ENCODE results near the gene FHIT.

Gene FHIT

GRCh38 chr3:61257148-61257547, 5.9 kb upstream of the FHIT start:
- no peak for FAIRE-seq
- TF ChIP-seq POLR2AphosphoS5 (IDR thresholded peaks at IDR 0.05; ENCODE audit: low read depth, low read length), result no peak
- TF ChIP-seq POLR2A (IDR thresholded peaks at IDR 0.05; ENCODE audit: low read depth, low read length), result no peak
- no peak for TF ChIP-seq TAF1 (IDR thresholded peaks at IDR 0.05; ENCODE audit: borderline replicate concordance, low read depth, low read length)
- no peak for DNase-seq (ENCODE audit: insufficient read length)

GRCh38 chr3:61253756-61254155, 2.5 kb upstream of the FHIT start:
- FAIRE-seq (no peak), DNase-seq (ENCODE audit: insufficient read length) (no peak)
- TF ChIP-seq POLR2A (IDR thresholded peaks at IDR 0.05; ENCODE audit: low read depth, low read length) (no peak), TAF1 (IDR thresholded peaks at IDR 0.05; ENCODE audit: borderline replicate concordance, low read depth, low read length) (no peak), POLR2AphosphoS5 (IDR thresholded peaks at IDR 0.05; ENCODE audit: low read depth, low read length) (no peak)

DNA sequence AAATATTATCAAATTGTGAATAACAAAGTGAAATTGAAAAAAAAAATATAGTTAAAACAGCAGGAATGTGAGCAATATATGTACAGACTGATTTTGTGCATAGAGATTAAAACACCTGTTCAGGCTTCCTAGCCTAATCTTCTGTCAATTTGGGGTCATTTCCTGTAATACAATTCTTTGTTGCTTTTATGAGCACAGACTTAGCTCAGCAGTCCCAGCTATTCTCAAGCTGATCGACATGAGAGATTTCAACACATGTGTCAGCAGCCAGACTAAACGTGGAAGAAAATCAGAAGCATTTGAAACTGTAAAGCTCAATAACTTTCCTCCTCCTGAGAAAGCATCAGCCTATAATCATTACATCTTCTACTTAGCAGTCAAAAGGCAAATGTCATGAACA, 1.6 kb upstream of the FHIT start:
- no peak for TF ChIP-seq POLR2A (IDR thresholded peaks at IDR 0.05; ENCODE audit: low read depth, low read length)
- no peak for TF ChIP-seq TAF1 (IDR thresholded peaks at IDR 0.05; ENCODE audit: borderline replicate concordance, low read depth, low read length)
- TF ChIP-seq POLR2AphosphoS5 (IDR thresholded peaks at IDR 0.05; ENCODE audit: low read depth, low read length), result no peak
- DNase-seq (ENCODE audit: insufficient read length) (no peak), FAIRE-seq (peak; percentile 27)

GRCh38 chr3:61250784-61251173, 473 bp downstream of the FHIT start:
- FAIRE-seq (peak; percentile 85), DNase-seq (ENCODE audit: insufficient read length) (no peak)
- no peak for TF ChIP-seq TAF1 (IDR thresholded peaks at IDR 0.05; ENCODE audit: borderline replicate concordance, low read depth, low read length)
- 0 out of 2 replicates have a peak, but pooled peaks have one; percentile 2 for TF ChIP-seq POLR2AphosphoS5 (IDR thresholded peaks at IDR 0.05; ENCODE audit: low read depth, low read length)
- TF ChIP-seq POLR2A (IDR thresholded peaks at IDR 0.05; ENCODE audit: low read depth, low read length), result peak; percentile 37; the same call in 1 of the 2 replicates

GRCh38 chr3:61248496-61248895, 2.8 kb downstream of the FHIT start:
- FAIRE-seq (no peak), DNase-seq (ENCODE audit: insufficient read length) (no peak)
- TF ChIP-seq TAF1 (IDR thresholded peaks at IDR 0.05; ENCODE audit: borderline replicate concordance, low read depth, low read length), result no peak
- no peak for TF ChIP-seq POLR2AphosphoS5 (IDR thresholded peaks at IDR 0.05; ENCODE audit: low read depth, low read length)
- TF ChIP-seq POLR2A (IDR thresholded peaks at IDR 0.05; ENCODE audit: low read depth, low read length), result no peak

GRCh38 chr3:61247191-61247590, 4.1 kb downstream of the FHIT start:
- DNase-seq (ENCODE audit: insufficient read length) (no peak), FAIRE-seq (no peak)

DNA sequence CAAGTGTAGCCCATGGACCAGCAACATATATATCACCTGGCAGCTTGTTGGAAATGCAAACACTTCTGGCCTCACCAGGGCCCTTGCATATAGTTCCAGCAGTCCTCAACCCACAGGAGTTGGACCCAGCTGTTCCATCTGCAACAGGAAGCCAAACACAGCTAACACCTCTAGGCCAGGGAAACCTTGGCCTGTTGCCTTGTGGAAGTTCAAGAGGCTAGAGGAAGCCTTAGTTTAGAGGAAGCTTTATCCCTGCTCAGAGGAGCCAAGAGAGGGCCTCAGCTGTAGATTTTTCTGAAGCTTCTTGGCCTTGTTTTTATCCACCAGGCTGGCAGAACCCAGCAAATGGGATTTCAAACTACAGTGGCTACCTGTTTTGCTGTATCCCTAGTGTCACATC, 11.4 kb downstream of the FHIT start:
- TF ChIP-seq POLR2AphosphoS5 (IDR thresholded peaks at IDR 0.05; ENCODE audit: low read depth, low read length), result no peak
- TF ChIP-seq TAF1 (IDR thresholded peaks at IDR 0.05; ENCODE audit: borderline replicate concordance, low read depth, low read length), result no peak
- TF ChIP-seq POLR2A (IDR thresholded peaks at IDR 0.05; ENCODE audit: low read depth, low read length), result no peak
- DNase-seq (ENCODE audit: insufficient read length) (no peak), FAIRE-seq (no peak)

More at GRCh38 chr3:61247191-61247590, 4.1 kb downstream of the FHIT start:
- no peak for TF ChIP-seq POLR2AphosphoS5 (IDR thresholded peaks at IDR 0.05; ENCODE audit: low read depth, low read length)
- TF ChIP-seq POLR2A (IDR thresholded peaks at IDR 0.05; ENCODE audit: low read depth, low read length), result no peak
- no peak for TF ChIP-seq TAF1 (IDR thresholded peaks at IDR 0.05; ENCODE audit: borderline replicate concordance, low read depth, low read length)

DNA sequence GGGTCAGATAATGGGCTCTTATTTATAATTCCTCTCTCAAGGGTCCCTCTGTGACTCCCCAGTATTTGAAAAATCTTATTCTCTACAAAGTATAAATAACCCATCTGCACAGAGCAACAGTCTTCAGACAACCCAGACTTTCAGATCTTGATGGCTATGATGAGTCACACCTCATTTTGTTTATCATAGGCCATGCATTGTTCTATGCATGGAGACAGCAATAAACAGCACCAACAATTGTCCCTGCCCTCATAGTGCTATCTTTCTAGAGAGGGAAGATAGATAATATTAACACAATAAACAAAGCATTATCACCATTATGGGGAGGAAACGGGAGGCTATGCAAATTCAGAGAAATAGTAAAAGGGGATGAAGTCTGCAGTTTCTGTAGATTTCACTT, 13.4 kb downstream of the FHIT start:
- FAIRE-seq, result no peak

GRCh38 chr3:61236556-61236955, 14.7 kb downstream of the FHIT start:
- peak; percentile 13 for DNase-seq (ENCODE audit: insufficient read length)
- peak; percentile 91 for FAIRE-seq
- no peak for TF ChIP-seq TAF1 (IDR thresholded peaks at IDR 0.05; ENCODE audit: borderline replicate concordance, low read depth, low read length)
- no peak for TF ChIP-seq POLR2AphosphoS5 (IDR thresholded peaks at IDR 0.05; ENCODE audit: low read depth, low read length)
- no peak for TF ChIP-seq POLR2A (IDR thresholded peaks at IDR 0.05; ENCODE audit: low read depth, low read length)

More for the DNA sequence above, 13.4 kb downstream of the FHIT start:
- DNase-seq (ENCODE audit: insufficient read length), result no peak
- TF ChIP-seq POLR2A (IDR thresholded peaks at IDR 0.05; ENCODE audit: low read depth, low read length), result no peak
- TF ChIP-seq TAF1 (IDR thresholded peaks at IDR 0.05; ENCODE audit: borderline replicate concordance, low read depth, low read length), result no peak
- no peak for TF ChIP-seq POLR2AphosphoS5 (IDR thresholded peaks at IDR 0.05; ENCODE audit: low read depth, low read length)

DNA sequence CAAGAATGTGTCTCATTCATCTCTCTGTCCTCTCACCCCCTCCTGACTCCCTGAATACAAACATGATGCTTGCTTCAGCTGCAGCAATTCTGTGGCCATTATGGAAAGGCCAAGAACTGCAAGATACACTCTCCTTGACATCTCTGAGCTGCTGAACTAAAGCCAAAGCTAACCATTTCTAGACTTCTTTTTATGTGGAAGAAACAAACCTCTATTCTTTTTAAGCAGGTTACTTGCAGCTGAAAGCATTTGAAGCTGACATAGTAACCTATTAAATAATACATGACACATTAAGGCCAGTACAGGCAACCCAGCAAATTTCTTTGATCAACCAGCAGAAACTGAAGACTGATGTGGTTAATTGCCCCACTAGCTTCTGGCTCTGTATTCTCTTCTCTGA, 17.5 kb downstream of the FHIT start:
- FAIRE-seq (no peak), DNase-seq (ENCODE audit: insufficient read length) (no peak)
- TF ChIP-seq POLR2A (IDR thresholded peaks at IDR 0.05; ENCODE audit: low read depth, low read length) (no peak), POLR2AphosphoS5 (IDR thresholded peaks at IDR 0.05; ENCODE audit: low read depth, low read length) (no peak), TAF1 (IDR thresholded peaks at IDR 0.05; ENCODE audit: borderline replicate concordance, low read depth, low read length) (no peak)

DNA sequence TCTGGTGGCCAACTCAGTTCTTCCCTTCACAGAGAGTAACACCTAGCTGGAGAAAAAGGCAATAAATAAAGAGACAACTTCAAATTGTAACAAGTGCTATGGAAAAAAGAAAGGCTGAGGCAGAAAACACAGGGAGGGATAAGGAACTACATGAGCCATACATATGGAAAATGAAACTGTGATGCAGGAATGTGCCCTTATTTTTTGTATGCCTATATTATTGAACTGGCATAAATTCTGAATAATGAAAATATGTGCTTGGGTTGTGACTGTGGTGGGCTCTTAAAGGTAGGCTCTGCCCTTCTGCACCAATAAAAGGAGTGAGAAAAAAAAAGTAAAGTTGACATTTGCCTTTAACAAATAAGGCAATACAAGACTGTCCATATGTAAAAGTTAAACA, 19.6 kb downstream of the FHIT start:
- DNase-seq (ENCODE audit: insufficient read length), result no peak
- FAIRE-seq, result no peak
- no peak for TF ChIP-seq POLR2A (IDR thresholded peaks at IDR 0.05; ENCODE audit: low read depth, low read length)
- no peak for TF ChIP-seq POLR2AphosphoS5 (IDR thresholded peaks at IDR 0.05; ENCODE audit: low read depth, low read length)
- no peak for TF ChIP-seq TAF1 (IDR thresholded peaks at IDR 0.05; ENCODE audit: borderline replicate concordance, low read depth, low read length)

- FAIRE-seq (no peak), DNase-seq (ENCODE audit: insufficient read length) (no peak)
- no peak for TF ChIP-seq TAF1 (IDR thresholded peaks at IDR 0.05; ENCODE audit: borderline replicate concordance, low read depth, low read length)
- TF ChIP-seq POLR2A (IDR thresholded peaks at IDR 0.05; ENCODE audit: low read depth, low read length), result no peak
- TF ChIP-seq POLR2AphosphoS5 (IDR thresholded peaks at IDR 0.05; ENCODE audit: low read depth, low read length), result no peak
Observed at GRCh38 chr3:61227799-61228198, 23.5 kb downstream of the FHIT start.

Data from GM12892 (cell line).